ENCODE data around the gene NDUFB3. TPM values are rescaled to one million over a fixed set of nuclear protein-coding genes. Genes with fewer than 3 reads are reported as not detected.

NDUFB3 gene
- total and polyA plus RNA-seq, 2 donors from 2014 or later, result 101 to 309 TPM

- peak overlapping the region in 2 of 3 donors; percentile 46 to 47 for H3K4me3 ChIP-seq (ENCODE audit: low read length in 3 of 3)
- no peak for FAIRE-seq
Measured at GRCh38 chr2:201126308-201127151, 54.7 kb downstream of the NDUFB3 start.

GRCh38 chr2:201127152-201127511, 55.3 kb downstream of the NDUFB3 start:
- Histone ChIP-seq H3K4me3 (ENCODE audit: low read length in 3 of 3) (peak overlapping the region in 2 of 3 donors; percentile 46 to 47), H3K9ac (ENCODE audit: low read length in 3 of 3) (peak overlapping the region in 1 of 3 donors; percentile 70), H3K27me3 (ENCODE audit: control insufficient read depth, insufficient read depth, low read length) (no peaks in the 10 kb centered on the region), H3K27ac (ENCODE audit: low read depth in 2 of 2, low read length in 2 of 2) (peak overlapping the region; percentile 87 to 90), H3K36me3 (ENCODE audit: control insufficient read depth in 2 of 3, insufficient read depth in 3 of 3, low read length in 3 of 3) (peaks cover 0 to 5% (median 0%) of the 10 kb centered on the region in 3 donors), H3K4me1 (ENCODE audit: control insufficient read depth in 2 of 3, insufficient read depth in 2 of 3, low read depth in 1 of 3, low read length in 3 of 3) (peaks cover 0 to 80% (median 59%) of the 10 kb centered on the region in 3 donors), H3K9me3 (ENCODE audit: control insufficient read depth in 2 of 3, insufficient read depth in 1 of 3, low read length in 3 of 3) (no peaks in the 10 kb centered on the region)
- intact Hi-C loops (cut with DNase I), result no loop called here
- FAIRE-seq, result no peak
- no peak for TF ChIP-seq CTCF (IDR thresholded peaks at IDR 0.05; ENCODE audit: borderline replicate concordance, extremely low read depth, insufficient read depth)
- DNase-seq, result no peak

More at GRCh38 chr2:201126308-201127151, 54.7 kb downstream of the NDUFB3 start:
- Histone ChIP-seq H3K9ac (ENCODE audit: low read length in 3 of 3) (peak overlapping the region in 1 of 3 donors; percentile 70), H3K36me3 (ENCODE audit: control insufficient read depth in 2 of 3, insufficient read depth in 3 of 3, low read length in 3 of 3) (peaks cover 0 to 5% (median 0%) of the 10 kb centered on the region in 3 donors), H3K4me1 (ENCODE audit: control insufficient read depth in 2 of 3, insufficient read depth in 2 of 3, low read depth in 1 of 3, low read length in 3 of 3) (peaks cover 0 to 84% (median 58%) of the 10 kb centered on the region in 3 donors), H3K27me3 (ENCODE audit: control insufficient read depth, insufficient read depth, low read length) (no peaks in the 10 kb centered on the region), H3K27ac (ENCODE audit: low read depth in 2 of 2, low read length in 2 of 2) (peak overlapping the region; percentile 87 to 90), H3K9me3 (ENCODE audit: control insufficient read depth in 2 of 3, insufficient read depth in 1 of 3, low read length in 3 of 3) (no peaks in the 10 kb centered on the region)
- no peak for TF ChIP-seq CTCF (IDR thresholded peaks at IDR 0.05; ENCODE audit: borderline replicate concordance, extremely low read depth, insufficient read depth)
- intact Hi-C loops (cut with DNase I), result no loop called here
- DNase-seq, result peak in 1 of 5 donors; percentile 26

GRCh38 chr2:201127570-201127969, 55.8 kb downstream of the NDUFB3 start:
- peak overlapping the region; percentile 87 to 90 for H3K27ac ChIP-seq (ENCODE audit: low read depth in 2 of 2, low read length in 2 of 2)
- FAIRE-seq (no peak), DNase-seq (no peak)
- H3K9ac ChIP-seq (ENCODE audit: low read length in 3 of 3), result peak overlapping the region in 1 of 3 donors; percentile 70
- no peak for TF ChIP-seq CTCF (IDR thresholded peaks at IDR 0.05; ENCODE audit: borderline replicate concordance, extremely low read depth, insufficient read depth)
- H3K36me3 ChIP-seq (ENCODE audit: control insufficient read depth in 2 of 3, insufficient read depth in 3 of 3, low read length in 3 of 3), result peaks cover 0 to 5% (median 0%) of the 10 kb centered on the region in 3 donors
- H3K4me1 ChIP-seq (ENCODE audit: control insufficient read depth in 2 of 3, insufficient read depth in 2 of 3, low read depth in 1 of 3, low read length in 3 of 3), result peaks cover 0 to 76% (median 55%) of the 10 kb centered on the region in 3 donors
- peak overlapping the region in 2 of 3 donors; percentile 46 to 47 for H3K4me3 ChIP-seq (ENCODE audit: low read length in 3 of 3)
- no peaks in the 10 kb centered on the region for H3K27me3 ChIP-seq (ENCODE audit: control insufficient read depth, insufficient read depth, low read length)
- no peaks in the 10 kb centered on the region for H3K9me3 ChIP-seq (ENCODE audit: control insufficient read depth in 2 of 3, insufficient read depth in 1 of 3, low read length in 3 of 3)
- intact Hi-C loops (cut with DNase I), result no loop called here
